Keratinocyte (primary cell): ENCODE results near the gene KIF1B.

Experiments
- CTCF ChIP-seq, 3 experiments: IDR thresholded peaks in 1 of 3; conservative IDR thresholded peaks in 1 of 3; optimal IDR thresholded peaks in 1 of 3; 2 replicates in 2 of 3; 3 replicates in 1 of 3; pipeline versions ENCODE3 to v1.5.1; 2011; ENCODE audit warnings: low read length in 3 of 3, mild to moderate bottlenecking in 3 of 3, moderate library complexity in 2 of 3, control low read depth in 1 of 3, inconsistent platforms in 1 of 3; ENCODE audit not compliant: insufficient read depth in 2 of 3; ENCODE audit errors: extremely low read depth in 1 of 3
- EZH2 ChIP-seq: IDR thresholded peaks from one replicate; pipeline ENCODE4 v1.6.1; 2012; ENCODE audit warnings: inconsistent platforms, mild to moderate bottlenecking, low read length, moderate library complexity

- TF ChIP-seq CTCF (optimal IDR thresholded peaks at IDR 0.05 in 1 of 3, IDR thresholded peaks at IDR 0.05 in 1 of 3, conservative IDR thresholded peaks at IDR 0.05 in 1 of 3; ENCODE audit: extremely low read depth in 1 of 3, insufficient read depth in 2 of 3, low read length in 3 of 3) (no peak), EZH2 (no peak)
Observed at GRCh38 chr1:10288029-10288615, 77.8 kb downstream of the KIF1B start.
